GM21381 (cell line): ENCODE data around the gene PRG2.
"Not testable (repeated sequence)": the region's sequence is repeated elsewhere in the genome, so short reads cannot be mapped to it uniquely, and the experiment has no call there.

Experiments
- ATAC-seq: cut with Tn5 transposase; IDR thresholded peaks from one replicate; pipeline ENCODE4 v1.9.1; 2021; ENCODE audit warnings: mild to moderate bottlenecking, moderate library complexity; ENCODE audit not compliant: unreplicated experiment

PRG2 gene

DNA sequence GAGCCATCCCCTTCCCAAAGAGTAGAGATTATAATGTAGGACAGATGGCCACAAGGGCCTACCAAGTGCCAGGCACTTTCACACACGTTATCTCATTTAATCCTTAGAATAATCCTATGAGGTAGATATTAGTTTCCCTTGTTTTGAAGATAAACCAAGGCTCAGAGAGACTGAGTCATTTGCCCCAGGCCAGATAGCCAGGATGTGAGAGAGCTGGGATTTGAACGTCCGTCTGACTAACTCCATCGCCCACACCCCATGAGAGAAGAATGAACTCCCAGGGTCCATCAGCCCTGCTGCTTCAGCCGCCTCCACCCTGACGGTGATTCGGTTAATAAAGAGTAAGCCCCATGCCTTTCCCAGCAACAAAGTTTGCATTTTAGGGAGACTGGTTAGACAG lies 20.2 kb downstream of the PRG2 start:
- ATAC-seq = no peak

DNA sequence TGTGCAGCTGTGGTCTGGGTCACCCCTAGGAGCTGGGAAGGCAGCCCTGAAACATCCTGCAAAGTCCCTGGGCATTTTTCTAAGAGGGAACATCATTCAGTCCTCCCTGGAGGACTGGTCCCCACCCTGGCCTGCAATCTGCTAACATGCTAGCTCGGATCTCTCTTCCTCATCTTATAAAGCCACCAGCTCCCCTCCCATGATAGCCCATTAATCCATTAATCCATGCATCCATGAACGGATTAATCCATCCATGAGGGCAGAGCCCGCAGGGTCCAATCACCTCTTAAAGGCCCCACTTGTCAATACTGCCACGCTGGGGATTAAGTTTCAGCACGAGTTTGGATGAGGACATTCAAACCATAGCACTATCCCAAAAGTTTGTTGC lies 21.6 kb downstream of the PRG2 start:
- ATAC-seq = no peak

DNA sequence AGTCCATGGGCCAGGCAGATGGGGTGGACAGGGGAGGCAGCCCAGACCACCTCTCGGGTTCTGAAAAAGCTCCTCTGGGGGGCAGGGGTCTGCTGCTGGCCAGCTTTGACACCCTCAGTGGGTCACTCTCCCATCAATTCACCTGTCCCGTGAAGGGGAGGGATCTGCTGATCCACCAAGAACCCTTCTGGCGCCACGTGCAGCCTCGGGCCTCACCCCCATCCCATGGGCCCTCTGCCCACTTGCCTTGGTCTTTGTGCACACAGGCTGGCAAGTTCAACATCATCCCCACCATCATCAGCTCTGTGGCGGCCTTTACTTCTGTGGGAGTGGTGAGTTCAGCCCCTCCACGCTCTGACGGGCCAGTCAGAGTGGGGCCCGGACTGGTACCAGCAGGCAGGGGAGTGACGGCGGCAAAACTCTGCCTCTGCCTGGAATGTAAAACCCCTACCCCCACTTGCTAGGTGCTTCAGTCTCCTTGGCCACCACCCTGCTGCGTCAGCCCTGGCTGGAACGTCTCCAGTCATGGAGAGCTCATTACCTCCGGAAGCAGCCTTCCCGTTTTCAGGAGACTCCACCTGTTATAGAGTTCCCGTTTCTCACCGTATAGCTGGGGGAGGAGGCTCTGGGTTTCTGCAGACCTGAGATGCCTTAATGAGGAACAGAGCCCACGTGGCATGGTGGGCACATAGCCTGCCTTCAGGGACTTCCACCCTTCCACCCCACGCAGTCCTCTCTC lies 22.2 kb downstream of the PRG2 start:
- no peak for ATAC-seq

DNA sequence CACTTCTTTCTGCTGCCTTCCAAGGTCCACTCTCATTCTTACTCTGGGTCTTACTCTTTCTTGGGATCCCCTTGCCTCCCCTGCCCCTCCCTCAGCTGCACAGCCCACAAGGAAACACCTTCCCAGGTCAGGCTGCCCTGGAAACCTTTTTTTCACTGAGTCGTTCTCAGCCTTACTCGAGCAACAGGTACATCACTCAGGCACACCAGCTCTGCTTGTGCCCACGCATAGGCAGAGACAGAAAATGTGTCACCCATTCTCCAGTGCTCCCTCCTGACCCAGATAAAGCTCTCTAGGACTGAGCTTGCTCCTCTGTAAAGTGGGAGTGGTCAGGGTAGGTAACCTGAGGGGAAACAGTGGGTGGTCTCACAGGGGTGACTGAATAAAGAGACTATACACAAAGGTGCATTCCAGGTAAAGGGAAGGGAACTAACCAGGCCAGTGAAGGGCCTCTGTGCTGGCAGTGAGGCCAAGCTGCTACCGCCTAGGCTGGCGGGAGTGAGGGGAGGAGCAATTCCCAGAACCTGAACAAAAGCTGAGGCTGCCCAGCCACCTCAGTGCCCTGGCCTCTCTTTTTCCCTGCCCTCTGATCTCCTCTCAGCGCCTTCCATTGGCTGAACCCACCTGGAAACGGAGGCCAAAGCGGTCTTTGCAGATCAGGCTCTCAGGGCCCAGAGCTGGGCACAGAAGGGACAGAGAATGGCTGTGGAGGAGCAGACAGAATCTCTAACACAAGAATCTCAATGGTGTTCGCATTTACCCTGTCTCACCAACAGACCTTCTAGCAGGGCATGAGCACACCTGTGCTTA lies 25.4 kb downstream of the PRG2 start:
- no peak for ATAC-seq

DNA sequence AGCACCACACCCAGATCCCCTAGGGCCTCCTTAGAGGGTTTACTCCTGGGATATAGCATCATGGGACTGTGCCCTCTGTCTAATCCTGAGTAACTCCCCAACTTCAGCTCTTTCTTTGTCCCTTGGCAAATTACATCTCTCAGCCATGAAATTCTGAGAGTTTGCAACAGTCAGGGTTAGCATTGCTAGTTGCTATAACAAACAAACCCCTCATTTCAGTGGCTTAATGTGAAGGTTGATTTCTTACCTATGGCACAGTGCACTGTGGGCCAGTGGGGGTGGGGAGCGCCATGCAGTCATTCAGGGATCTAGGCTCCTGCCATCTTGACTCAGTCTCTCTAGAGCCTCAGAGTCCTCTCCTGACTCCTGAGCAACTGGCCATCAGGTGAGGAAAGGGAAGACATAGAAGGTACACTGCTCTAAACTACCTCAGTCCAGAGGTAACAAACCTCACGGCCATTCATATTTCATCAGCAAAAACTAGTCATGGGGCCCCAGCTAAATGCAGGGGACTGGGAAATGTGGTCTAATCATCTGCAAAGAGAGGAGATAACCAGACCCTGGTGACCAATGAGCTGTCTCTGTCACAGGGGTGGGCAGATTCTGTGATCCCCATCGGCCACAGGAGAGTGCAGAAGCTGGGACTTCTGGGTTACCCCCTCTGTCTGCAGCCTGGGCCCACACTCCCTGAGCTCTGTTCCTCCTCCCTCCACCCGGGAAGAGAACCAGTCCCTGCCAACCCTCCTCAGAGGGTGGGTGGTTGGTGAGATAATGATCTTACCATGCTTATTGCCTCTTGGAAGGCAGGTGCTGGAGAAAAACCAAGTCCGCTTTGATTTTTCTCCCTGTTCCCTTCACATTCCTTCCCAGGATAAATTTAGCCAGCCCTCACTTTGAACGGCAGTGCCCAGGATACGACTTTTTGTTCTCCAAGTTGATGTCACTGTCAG lies 27.0 kb downstream of the PRG2 start:
- no peak for ATAC-seq

DNA sequence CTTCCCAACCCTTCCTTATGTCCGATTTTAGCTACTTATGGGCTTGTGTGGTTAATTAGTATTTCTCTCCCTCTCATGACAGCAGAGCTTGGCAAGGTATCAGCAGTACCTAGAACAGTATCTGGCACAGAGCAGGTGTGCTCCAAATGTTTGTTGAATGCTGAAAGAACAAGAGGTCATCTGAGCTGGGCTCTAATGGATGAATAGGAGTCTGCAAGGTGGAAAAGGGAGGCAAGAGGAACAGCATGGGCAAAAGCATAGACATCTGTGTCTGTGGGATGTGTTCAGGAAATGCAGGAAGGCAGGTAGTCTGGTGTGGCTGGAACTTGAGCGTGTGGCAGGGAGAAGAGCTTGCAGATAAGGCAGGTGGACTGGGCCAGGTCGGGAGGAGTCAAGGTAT lies 28.5 kb downstream of the PRG2 start:
- ATAC-seq = no peak

DNA sequence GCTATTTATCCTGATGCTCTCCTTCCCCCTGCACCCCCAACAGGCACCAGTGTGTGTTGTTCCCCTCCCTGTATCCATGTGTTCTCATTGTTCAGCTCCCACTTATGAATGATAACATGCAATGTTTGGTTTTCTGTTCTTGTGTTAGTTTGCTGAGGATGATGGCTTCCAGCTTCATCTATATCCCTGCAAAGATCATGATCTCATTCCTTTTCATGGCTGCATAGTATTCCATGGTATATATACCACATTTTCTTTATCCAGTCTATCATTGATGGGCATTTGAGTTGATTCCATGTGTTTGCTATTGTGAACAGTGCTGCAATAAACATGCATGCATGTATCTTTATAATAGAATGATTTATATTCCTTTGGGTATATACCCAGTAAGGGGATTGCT lies 29.0 kb downstream of the PRG2 start:
- ATAC-seq = not testable (repeated sequence)

DNA sequence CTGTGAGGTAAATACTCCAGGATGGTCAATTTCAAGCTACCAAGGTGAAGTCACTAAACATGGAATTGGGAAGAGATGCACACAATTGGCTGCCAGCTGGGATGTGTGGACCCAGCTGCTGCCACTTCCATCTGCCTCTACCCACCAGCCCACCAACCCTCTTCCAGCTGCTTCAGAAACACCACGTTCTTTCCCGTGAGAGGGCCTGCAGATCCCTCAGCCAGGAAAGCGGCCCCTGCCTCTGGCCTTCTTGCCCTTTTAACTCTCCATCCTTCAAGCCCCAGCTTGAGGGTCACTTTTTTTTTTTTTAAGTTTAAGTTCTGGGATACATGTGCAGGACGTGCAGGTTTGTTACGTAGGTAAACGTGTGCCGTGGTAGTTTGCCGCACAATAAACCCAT lies 29.5 kb downstream of the PRG2 start:
- ATAC-seq = no peak

DNA sequence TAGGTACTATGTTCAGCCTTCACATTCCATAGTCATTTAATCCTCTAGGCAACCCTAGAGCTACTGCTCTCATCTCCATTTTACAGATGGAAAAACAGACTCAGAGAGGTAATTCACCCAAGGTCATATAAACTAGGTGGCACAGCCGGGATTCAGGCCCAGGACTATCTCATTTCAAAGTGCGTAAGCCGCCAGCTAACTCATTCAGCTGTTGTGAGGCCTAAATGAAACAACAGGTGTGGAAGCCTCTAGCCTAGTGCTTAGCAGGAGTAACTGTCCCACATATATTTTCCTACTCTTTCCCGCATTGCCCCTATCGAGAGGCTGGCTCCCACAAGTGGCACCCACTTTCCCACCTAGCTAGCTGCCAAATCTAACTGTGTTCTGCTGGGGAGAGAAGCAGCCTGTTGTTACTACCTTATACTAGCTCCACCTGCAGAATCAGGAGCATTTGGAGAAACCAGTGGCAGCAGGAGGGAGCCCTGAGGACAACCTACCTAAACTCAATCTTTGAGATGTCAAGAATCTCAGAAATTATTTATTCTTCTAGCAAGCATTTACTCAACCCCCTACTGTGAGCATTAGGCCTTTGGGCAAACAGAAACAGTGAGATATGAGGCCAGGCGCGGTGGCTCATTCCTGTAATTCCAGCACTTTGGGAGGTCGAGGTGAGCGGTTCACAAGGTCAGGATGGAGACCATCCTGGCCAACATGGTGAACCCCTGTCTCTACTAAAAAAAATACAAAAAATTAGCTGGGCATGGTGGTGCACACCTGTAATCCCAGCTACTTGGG lies 30.4 kb downstream of the PRG2 start:
- no peak for ATAC-seq

DNA sequence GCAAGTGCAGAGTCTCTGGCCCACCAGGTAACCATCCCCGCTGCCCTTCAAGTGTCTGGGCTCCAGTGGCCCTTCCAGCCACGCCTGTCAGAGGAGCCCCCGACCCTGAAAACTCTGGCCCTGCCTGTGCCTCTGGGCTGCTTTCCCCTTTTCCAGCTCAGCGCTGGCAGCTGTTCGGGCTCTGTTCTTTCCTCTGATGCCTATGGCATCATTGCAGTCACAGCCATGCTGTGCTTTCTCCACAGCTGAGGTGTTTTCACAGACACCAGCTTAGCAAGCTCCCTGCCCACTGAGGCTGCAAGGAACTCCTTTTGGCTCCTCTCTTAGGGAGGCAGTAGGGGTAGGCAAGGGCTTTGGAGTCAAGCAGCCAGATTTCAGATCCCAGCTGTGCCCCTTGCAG lies 31.1 kb downstream of the PRG2 start:
- ATAC-seq = no peak

DNA sequence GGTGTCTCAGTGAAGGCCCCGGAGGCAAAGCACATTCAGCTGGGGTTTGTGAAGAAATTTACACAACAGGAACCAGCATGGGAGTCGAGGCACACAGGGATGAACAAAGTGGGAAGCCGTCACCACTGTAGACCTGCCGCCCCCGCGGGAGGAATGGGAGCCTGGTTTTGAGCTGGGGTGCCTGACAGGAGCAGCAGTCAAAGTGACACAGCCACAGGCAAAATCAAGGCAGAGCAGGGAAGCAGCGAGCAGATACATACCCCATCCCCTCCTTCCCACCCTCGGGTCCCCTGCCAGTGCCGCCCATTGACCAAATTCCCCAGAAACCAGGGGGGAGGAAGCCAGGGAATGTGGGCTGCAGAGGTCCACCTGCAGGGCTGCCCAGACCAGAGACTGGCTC lies 31.5 kb downstream of the PRG2 start:
- ATAC-seq = no peak

DNA sequence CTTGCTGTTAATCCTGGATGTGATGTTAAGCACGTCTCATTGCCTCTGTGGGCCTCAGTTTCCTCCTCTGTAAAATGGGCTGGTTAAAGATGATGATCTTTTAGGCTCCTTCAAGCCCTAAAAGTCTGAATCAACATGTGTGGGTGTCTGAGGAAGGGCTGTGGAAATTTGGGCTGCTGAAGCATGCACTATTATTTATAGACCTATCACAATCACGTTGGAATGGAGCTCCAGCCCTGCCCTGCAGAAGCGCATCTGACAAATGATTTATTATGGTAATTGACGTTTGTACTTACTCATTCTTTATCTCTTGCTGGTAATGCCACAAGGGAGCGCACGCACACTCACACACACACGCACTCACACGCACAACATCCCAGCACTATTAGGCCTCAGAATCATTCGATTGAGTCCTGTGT lies 31.9 kb downstream of the PRG2 start:
- ATAC-seq = no peak

DNA sequence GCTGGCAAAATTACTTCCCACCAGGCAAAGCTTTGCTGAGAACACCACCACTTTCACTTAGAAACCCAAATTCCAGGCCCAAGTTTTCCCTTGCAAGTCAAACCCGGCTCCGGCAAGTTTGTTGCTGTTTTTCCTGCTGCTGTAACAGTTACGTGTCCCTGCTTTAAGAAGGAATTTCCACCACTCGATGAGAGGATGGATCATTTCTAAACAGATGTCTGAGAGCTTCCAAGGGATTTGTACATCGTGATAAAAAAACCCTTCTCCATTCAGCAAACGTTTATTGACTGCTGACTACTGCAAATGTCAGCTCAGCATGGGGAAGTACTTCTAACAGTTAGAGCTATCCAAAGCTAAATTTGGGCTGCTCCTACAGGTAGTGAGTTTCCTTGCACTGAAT lies 32.6 kb downstream of the PRG2 start:
- no peak for ATAC-seq

DNA sequence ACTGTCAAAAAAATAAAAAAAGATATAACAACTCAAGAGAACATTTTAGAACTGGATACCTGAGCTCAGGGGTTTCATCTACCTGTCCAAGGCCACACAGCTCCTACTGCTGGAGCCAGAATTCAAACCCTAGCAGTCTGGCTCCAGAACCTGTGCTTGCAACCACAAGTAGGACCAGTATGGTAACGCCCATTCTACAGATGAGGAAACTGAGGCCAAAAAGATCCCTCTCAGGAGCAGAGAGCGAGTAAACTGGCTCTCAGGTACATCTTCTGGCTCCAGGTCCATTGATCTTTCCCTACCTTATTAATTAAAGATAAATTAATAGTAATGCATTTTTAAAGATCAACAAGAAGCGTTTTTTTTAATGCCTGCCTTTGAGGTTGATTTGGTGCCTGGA lies 33.1 kb downstream of the PRG2 start:
- ATAC-seq = no peak

DNA sequence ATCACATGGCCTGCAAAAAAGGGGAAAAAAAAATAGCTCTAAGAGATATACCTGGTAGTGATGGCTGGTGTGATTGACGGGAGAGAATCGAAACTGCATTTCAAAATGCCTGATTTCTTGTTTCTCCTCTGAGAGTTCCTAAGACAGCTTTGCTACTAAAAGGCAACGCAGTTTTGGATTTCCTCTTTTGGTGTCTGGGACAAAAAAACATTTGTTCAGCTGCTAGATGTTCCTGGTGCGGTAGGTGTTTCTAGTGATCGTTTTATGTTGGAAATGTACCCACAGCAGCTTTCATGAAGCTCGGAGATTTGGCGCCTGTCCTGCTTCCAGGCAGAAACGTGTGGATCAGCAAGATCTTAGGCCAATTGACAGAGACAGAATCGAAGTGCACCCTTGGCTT lies 34.2 kb downstream of the PRG2 start:
- ATAC-seq = no peak

DNA sequence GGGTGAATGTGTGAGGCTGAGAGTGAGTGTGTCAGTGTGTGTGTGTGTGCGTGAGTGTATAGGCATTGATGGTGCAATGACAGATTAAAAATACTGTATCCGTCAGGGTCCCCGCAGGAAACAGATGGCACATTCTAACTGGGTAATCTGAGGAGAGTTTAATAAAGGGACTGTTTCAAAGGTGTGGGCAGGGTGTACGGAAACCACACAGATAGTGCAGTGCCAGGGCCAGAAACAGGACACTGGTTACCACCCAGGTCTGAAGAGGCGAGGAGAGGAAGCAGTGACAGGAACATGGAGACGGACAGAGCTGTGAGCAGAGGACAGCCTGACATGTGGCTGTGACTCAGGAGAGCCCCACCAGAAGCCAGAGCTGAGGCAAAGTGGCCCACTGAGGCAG lies 35.8 kb downstream of the PRG2 start:
- no peak for ATAC-seq

DNA sequence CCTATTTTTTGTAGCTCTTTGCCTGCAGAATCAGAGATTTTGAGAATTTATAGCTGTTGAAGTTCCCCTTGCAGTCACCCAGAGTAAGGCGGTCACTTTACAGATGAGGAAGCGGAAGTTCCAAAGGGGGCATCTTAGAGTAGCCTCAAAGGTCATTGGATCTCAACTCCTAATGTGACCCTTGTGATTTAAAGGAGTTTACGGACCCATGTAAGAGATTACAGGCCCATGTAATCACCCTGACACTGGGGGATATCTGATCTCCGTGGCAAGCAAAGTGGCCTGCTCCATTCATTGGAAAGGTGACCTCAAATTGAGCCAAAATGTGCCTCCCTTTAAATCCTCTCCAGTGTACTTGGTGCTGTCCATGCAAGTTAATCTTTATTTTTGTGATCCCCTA lies 36.6 kb downstream of the PRG2 start:
- no peak for ATAC-seq

DNA sequence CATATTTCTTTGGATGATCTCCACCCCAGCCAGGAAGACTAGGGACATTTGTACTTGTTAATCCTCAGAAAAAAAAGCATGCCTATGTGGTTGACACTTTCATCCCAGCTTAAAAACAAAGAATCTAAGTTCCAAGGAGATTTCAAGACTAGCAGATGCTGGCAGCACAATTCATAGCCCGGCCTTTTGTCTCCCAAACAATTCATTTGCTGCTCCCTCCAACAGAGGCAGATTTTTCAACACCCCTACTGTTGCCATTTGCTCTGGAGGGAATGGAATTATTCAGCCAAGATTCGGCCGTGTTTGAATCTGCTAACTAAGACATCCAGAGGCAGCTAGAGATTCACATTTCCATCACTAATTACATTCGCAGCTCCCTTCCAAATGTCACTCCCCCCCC lies 37.0 kb downstream of the PRG2 start:
- no peak for ATAC-seq

DNA sequence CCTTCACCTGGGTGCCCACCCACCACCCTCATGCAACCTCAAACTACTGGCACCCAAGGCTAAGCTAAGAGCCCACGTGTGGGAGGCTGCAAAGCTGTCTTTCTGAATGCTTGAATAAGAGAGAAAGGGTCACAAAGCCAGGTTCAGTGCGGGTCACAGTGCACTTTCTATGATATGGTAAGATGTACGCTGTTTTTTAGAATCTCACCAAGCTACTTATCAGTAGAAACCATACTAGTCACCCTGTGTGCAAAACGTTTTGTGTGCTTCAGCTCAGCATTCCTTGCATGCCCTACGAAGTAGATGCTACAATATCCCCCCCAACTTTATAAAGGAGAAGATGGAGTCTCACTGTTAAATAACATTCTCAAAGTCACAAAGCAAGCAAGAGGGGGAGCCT lies 37.4 kb downstream of the PRG2 start:
- no peak for ATAC-seq

DNA sequence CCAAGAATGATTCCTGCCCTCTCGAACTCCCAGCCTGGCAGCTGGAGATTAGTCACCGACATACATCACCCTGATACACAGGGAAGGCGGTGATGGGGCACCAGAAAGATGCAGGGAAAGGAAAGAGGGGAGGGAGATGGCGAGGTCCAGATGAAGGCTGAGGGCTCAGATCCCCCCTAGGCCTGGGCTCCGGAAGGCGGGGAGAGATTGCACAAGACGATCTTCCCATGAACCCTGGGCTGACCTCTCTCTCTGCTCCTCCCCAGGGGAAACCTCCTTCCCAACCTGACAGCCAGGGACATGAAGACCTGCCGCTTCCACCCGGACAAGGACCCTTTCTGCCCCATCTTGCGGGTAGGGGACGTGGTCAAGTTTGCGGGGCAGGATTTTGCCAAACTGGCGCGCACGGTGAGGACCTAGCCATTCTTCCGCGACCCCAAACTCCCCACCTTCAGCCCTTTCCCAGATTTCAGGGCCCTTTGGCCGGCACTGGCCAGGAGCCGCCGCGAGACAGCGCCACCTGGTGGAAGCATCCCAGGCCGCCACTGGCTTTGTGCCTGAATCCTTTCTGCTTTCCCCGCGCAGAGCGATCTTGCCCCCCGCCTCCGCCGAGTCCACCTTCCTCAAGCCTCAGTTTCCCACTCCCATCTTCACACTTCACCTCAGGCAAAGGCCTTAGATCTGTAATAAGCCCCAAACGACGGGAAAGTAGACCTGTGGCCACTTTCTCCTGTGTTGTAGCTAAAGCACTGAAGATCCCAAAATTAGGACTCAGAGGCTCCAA lies 40.8 kb downstream of the PRG2 start:
- ATAC-seq = no peak
